ENCODE measurements around the gene MACO1.
A peak's percentile ranks its signal among the peaks of the same experiment; 100 is the strongest.

The MACO1 gene

DNA sequence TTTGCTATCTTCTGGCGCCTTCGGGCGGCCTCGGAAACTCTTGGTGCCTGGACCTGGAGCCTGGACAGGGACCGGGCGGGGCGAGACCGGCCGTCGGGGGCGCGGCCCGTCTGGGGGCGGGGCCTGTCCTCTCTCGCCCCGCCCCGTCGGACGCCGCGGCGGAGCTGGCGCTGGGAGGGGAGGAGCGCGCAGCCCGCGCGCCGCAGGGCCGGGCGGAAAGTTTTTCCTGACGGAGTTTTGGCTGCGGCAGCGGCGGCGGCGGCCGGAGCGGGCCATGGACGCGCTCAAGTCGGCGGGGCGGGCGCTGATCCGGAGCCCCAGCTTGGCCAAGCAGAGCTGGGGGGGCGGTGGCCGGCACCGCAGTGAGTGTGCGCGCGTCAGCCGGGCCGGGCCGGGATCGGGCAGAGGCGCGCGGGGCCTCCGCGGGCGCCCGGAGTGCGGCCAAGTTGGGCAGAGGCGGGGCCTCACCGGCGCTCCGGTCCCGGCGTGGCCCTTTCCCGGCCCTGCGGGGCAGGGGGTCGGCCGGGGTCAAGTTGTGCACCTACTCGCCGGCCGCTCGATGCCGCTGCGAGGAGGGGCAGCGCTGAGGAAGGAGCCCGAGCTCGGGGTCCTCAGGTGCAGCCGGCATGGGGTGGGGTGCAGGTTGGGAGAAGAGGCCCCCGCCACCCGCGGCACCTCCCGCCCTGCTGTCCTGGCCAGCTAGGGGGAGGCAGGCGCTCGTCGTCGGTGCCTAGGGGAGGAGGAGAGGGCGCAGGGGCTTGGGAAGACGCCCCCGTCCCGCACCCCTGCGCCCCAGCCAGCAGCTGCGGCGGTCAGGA is 112.9 kb downstream of the MACO1 start, which contains the start of gene LDLRAP1:
Gene LDLRAP1, plus strand, starts transcription at position 182 of the 818 bp plus-strand sequence. Its CDS starts 93 bp downstream, at position 275.
- Mint-ChIP-seq H3K27me3 (ENCODE audit: low read depth, poor library complexity) (peaks cover 63% of the 10 kb centered on the region), H3K4me3 (peak within 1 kb of the TSS; percentile 78), H3K36me3 (ENCODE audit: low read depth) (no peaks in the 10 kb centered on the region), H3K4me1 (peaks cover 5% of the 10 kb centered on the region), H3K9me3 (no peaks in the 10 kb centered on the region), H3K27ac (no peak within 1 kb of the TSS)
- DNase-seq, result peak; percentile 80
- TF ChIP-seq, protein P1, sequence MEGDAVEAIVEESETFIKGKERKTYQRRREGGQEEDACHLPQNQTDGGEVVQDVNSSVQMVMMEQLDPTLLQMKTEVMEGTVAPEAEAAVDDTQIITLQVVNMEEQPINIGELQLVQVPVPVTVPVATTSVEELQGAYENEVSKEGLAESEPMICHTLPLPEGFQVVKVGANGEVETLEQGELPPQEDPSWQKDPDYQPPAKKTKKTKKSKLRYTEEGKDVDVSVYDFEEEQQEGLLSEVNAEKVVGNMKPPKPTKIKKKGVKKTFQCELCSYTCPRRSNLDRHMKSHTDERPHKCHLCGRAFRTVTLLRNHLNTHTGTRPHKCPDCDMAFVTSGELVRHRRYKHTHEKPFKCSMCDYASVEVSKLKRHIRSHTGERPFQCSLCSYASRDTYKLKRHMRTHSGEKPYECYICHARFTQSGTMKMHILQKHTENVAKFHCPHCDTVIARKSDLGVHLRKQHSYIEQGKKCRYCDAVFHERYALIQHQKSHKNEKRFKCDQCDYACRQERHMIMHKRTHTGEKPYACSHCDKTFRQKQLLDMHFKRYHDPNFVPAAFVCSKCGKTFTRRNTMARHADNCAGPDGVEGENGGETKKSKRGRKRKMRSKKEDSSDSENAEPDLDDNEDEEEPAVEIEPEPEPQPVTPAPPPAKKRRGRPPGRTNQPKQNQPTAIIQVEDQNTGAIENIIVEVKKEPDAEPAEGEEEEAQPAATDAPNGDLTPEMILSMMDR (IDR thresholded peaks at IDR 0.05), result no peak

DNA sequence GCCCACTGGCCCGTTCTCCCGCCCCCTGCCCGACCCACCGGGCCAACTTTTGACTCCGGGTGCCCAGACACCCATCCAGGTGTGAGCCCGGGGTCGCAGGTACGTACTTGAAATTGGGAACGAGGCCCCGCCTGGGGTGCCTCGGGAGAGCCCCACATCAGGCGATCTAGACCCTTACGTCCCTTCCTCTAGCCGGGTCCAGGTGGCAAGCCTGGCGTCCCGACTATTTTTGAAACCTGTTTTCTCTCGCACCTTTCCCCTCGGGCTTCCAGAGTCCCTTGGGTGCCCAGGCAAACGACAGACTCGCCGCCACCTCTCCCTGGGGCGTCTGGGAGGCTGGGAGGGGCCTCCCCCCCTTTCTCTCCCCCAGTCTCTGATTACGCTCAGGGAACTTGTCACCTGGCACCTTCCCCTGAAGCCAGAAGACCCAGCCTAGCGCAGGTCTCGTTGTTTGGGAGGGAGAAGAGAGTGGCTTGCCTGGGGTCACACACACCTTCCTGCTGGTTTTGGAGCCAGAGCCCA is 113.6 kb downstream of the MACO1 start:
- TF ChIP-seq, protein P1 (IDR thresholded peaks at IDR 0.05), result no peak
- Mint-ChIP-seq H3K27me3 (ENCODE audit: low read depth, poor library complexity) (peaks cover 63% of the 10 kb centered on the region), H3K27ac (no peak overlapping the region), H3K9me3 (no peaks in the 10 kb centered on the region), H3K36me3 (ENCODE audit: low read depth) (no peaks in the 10 kb centered on the region), H3K4me3 (peak overlapping the region; percentile 78), H3K4me1 (peaks cover 9% of the 10 kb centered on the region)
- DNase-seq, result no peak

DNA sequence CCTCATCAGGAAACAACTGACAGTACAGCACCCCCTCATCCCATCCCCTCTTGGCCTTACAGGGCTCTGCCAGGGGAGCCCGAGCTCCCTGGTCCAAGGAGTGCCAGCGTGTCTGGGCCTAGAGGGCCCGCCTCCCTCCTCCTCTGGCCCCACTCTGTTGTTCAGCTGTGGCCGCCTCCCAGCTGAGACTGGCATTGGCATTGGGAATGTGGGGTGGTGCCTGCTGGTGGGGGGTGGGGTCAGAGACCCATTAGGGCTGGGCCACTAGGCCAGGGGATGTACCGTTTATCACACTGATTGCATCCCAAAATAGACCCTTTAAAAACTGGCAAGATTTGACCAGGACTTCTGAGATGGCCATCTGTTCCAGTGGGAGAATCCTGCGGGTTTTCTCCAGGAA is 114.1 kb downstream of the MACO1 start:
- Mint-ChIP-seq H3K4me1 (peaks cover 14% of the 10 kb centered on the region), H3K4me3 (peak overlapping the region; percentile 78), H3K27ac (no peak overlapping the region), H3K27me3 (ENCODE audit: low read depth, poor library complexity) (peaks cover 61% of the 10 kb centered on the region), H3K36me3 (ENCODE audit: low read depth) (no peaks in the 10 kb centered on the region), H3K9me3 (no peaks in the 10 kb centered on the region)
- no peak for DNase-seq
- TF ChIP-seq, protein P1 (IDR thresholded peaks at IDR 0.05), result no peak

DNA sequence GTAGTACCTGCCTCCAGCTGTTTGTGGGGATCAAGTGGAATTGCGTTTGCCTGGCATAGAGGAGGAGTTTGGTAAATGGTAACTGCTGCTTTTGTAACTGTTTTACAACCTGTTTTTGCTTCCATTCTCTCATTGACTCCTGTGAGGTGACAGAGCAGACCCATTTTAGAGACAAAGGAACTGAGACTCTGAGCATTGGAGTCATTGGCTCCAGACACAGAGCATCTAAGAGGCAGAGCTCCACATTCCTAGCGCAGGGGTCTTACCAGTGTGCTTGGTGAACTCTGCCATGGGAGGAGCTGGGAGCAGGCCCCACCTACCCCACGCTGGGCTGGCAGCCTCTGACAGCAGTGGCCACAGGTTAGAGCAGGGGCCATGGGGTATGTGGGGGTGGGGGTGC is 115.1 kb downstream of the MACO1 start:
- Mint-ChIP-seq H3K27ac (no peak overlapping the region), H3K27me3 (ENCODE audit: low read depth, poor library complexity) (peaks cover 54% of the 10 kb centered on the region), H3K4me1 (peaks cover 21% of the 10 kb centered on the region), H3K36me3 (ENCODE audit: low read depth) (no peaks in the 10 kb centered on the region), H3K4me3 (peak overlapping the region; percentile 58), H3K9me3 (no peaks in the 10 kb centered on the region)
- no peak for DNase-seq
- TF ChIP-seq, protein P1 (IDR thresholded peaks at IDR 0.05), result no peak

DNA sequence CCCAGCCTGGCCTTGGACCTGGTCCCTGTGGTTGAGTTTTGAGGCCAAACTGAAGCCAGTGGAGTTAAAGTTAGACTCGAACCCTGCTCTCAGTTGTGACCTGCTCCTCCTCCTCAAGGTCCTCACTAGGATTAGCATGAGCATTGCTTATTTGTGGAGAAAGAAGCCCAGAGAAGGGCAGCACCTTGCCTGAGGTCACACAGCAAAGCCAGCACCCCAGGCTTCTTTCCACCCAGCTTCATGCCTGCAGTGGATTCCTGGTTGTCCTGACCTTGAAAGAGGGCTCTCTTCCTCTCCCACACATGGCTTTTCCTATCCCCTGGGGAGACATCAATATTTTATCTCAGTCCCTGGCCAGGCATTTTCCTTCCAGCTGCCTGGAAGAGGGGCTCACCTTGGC is 115.5 kb downstream of the MACO1 start:
- TF ChIP-seq, protein P1 (IDR thresholded peaks at IDR 0.05), result no peak
- H3K27ac Mint-ChIP-seq, result no peak overlapping the region
- peaks cover 24% of the 10 kb centered on the region for H3K4me1 Mint-ChIP-seq
- no peaks in the 10 kb centered on the region for H3K9me3 Mint-ChIP-seq
- H3K27me3 Mint-ChIP-seq (ENCODE audit: low read depth, poor library complexity), result peaks cover 50% of the 10 kb centered on the region
- no peak for DNase-seq
- no peaks in the 10 kb centered on the region for H3K36me3 Mint-ChIP-seq (ENCODE audit: low read depth)
- H3K4me3 Mint-ChIP-seq, result no peak overlapping the region

Data from nephron progenitor cell (in vitro differentiated cells).